A549 (cell line): ENCODE results near the gene DLGAP1. TPM values are rescaled to one million over a fixed set of nuclear protein-coding genes. Genes with fewer than 3 reads are reported as not detected.

Experiments used
- ATAC-seq, 2 experiments: fragments of 200-7000 bp in 1 of 2; fragments of >200 bp in 1 of 2; cut with Nextera tagmentation in 1 of 2; cut with Tn5 transposase in 1 of 2; 3 replicates each; pipeline versions ENCODE4 v1.8.0 to v1.9.1; 2018 to 2020; ENCODE audit warnings: mild to moderate bottlenecking in 1 of 2, moderate library complexity in 1 of 2
- CTCF ChIA-PET: fragments of 300-600 bp; sonication (Branson Sonifier 250); formaldehyde crosslinking; extraction: SDS; loops from one replicate; lab custom pipeline; 2021; ENCODE audit warnings: antibody characterized with exemption, inconsistent platforms; lab: Yijun Ruan, JAX
- POLR2A ChIA-PET: fragments of 350-600 bp; formaldehyde crosslinking; extraction: SDS; loops from one replicate; lab custom pipeline; 2021; ENCODE audit warnings: antibody characterized with exemption, inconsistent platforms; lab: Yijun Ruan, JAX
- DNase-seq, 2 experiments: peaks; one replicate each; pipeline versions ENCODE4 v3.0.0 to v3.0.0-alpha.2; 2011 to 2016; ENCODE audit warnings: low read depth in 1 of 2, low spot score in 1 of 2
- FAIRE-seq: peaks from 2 replicates; lab custom pipeline; 2011; peaks lifted over from hg19 to GRCh38; lab: Jason Lieb, UNC
- H3K27ac ChIP-seq, 2 experiments: fragments of >200 bp; sonication (Bioruptor Twin); formaldehyde crosslinking; 3 replicates each; pipeline ENCODE4 v1.5.1; 2016 to 2017
- H3K4me1 ChIP-seq: fragments of >200 bp; sonication (Bioruptor Twin); formaldehyde crosslinking; 3 replicates; pipeline ENCODE4 v1.6.1; 2016
- H3K4me2 ChIP-seq: fragments of >200 bp; sonication (Bioruptor Twin); formaldehyde crosslinking; 3 replicates; pipeline ENCODE4 v1.6.1; 2016
- H3K4me3 ChIP-seq: fragments of >200 bp; sonication (Bioruptor Twin); formaldehyde crosslinking; 3 replicates; pipeline ENCODE4 v1.5.1; 2016
- H3K9me3 ChIP-seq: fragments of >200 bp; sonication (Bioruptor Twin); formaldehyde crosslinking; 3 replicates; pipeline ENCODE4 v1.6.1; 2016
- CEBPB ChIP-seq, 2 experiments: fragments of >200 bp in 1 of 2; sonication (Bioruptor Twin) in 1 of 2; formaldehyde crosslinking in 1 of 2; IDR thresholded peaks; 2 replicates each; pipeline ENCODE4 v1.6.1; 2012 to 2016
- CHD2 ChIP-seq: fragments of 150-350 bp; IDR thresholded peaks from 2 replicates; pipeline ENCODE4 v1.6.1; 2014; ENCODE audit warnings: low read length; ENCODE audit not compliant: partially characterized antibody
- EHMT2 ChIP-seq: fragments of 200-600 bp; sonication (generic); IDR thresholded peaks from 2 replicates; pipeline ENCODE4 v1.6.1; 2016; ENCODE audit warnings: antibody characterized with exemption, low read depth, mild to moderate bottlenecking, moderate library complexity
- FOSB ChIP-seq: fragments of 250-450 bp; sonication (Bioruptor Pico); IDR thresholded peaks from 2 replicates; pipeline ENCODE4 v1.5.0; 2020; ENCODE audit warnings: mild to moderate bottlenecking, moderate library complexity
- FOSL2 ChIP-seq, 2 experiments: fragments of 450-650 bp in 1 of 2; fragments of >200 bp in 1 of 2; sonication (Bioruptor Twin) in 1 of 2; formaldehyde crosslinking; IDR thresholded peaks; 2 replicates each; pipeline versions ENCODE4 v1.5.0 to v1.6.1; 2016 to 2020; ENCODE audit warnings: mild to moderate bottlenecking in 1 of 2, moderate library complexity in 1 of 2
- FOXS1 ChIP-seq: fragments of 250-450 bp; sonication (Bioruptor Pico); IDR thresholded peaks from 2 replicates; pipeline ENCODE4 v1.5.0; 2020; ENCODE audit warnings: mild to moderate bottlenecking, moderate library complexity
- GATA3 ChIP-seq: IDR thresholded peaks from 2 replicates; pipeline ENCODE4 v1.6.1; 2012; ENCODE audit warnings: borderline replicate concordance
- HDAC2 ChIP-seq: fragments of 200-600 bp; sonication (generic); IDR thresholded peaks from 2 replicates; pipeline ENCODE4 v1.6.1; 2016
- HEYL ChIP-seq: fragments of 250-450 bp; sonication (Bioruptor Pico); IDR thresholded peaks from 2 replicates; pipeline ENCODE4 v1.8.0; 2021; ENCODE audit warnings: mild to moderate bottlenecking, moderate library complexity
- HOXB13 ChIP-seq: fragments of 250-450 bp; sonication (Bioruptor Pico); IDR thresholded peaks from 2 replicates; pipeline ENCODE4 v1.5.0; 2020; ENCODE audit warnings: low read depth, mild to moderate bottlenecking, moderate library complexity
- MAFK ChIP-seq: fragments of 450-650 bp; IDR thresholded peaks from 2 replicates; pipeline ENCODE4 v1.6.1; 2014; ENCODE audit not compliant: partially characterized antibody
- NPAS2 ChIP-seq: fragments of 250-450 bp; sonication (Bioruptor Pico); IDR thresholded peaks from 2 replicates; pipeline ENCODE4 v1.8.0; 2022; ENCODE audit warnings: mild to moderate bottlenecking, moderate library complexity, borderline replicate concordance
- RCOR1 ChIP-seq: fragments of 150-350 bp; IDR thresholded peaks from 2 replicates; pipeline ENCODE4 v1.6.1; 2014; ENCODE audit warnings: antibody characterized with exemption, low read length, low read depth
- SREBF2 ChIP-seq: fragments of 450-650 bp; IDR thresholded peaks from 2 replicates; pipeline ENCODE4 v1.6.1; 2014; ENCODE audit warnings: mild to moderate bottlenecking, moderate library complexity
- TFCP2L1 ChIP-seq: fragments of 250-450 bp; sonication (Bioruptor Pico); IDR thresholded peaks from 2 replicates; pipeline ENCODE4 v1.5.0; 2021; ENCODE audit warnings: mild to moderate bottlenecking
- ZFP36 ChIP-seq: fragments of 450-650 bp; IDR thresholded peaks from 2 replicates; pipeline ENCODE4 v1.6.1; 2014; ENCODE audit warnings: borderline replicate concordance; ENCODE audit not compliant: partially characterized antibody
- ZNF302 ChIP-seq: fragments of 250-450 bp; sonication (Bioruptor Pico); IDR thresholded peaks from 2 replicates; pipeline ENCODE4 v1.9.0; 2021; ENCODE audit warnings: inconsistent platforms, mild to moderate bottlenecking, moderate library complexity
- whole genome bisulfite sequencing: methylation state at CpG from one replicate; pipeline ENCODE4 v1.1.6; 2017; ENCODE audit errors: missing lambda C conversion rate; 5-methylcytosine and 5-hydroxymethylcytosine counted together
- polyA plus RNA-seq, 4 experiments: library from polyadenylated mRNA; depleted of rRNA in 3 of 4; stranded (reverse); fragments of >200 nt; fragmentation: RNase III in 1 of 4; extraction: RNeasy Plus Mini Kit Qiagen cat#74134 plus additional on column Dnase treatment in 1 of 4; gene quantifications; 2 replicates in 3 of 4; 3 replicates in 1 of 4; pipeline ENCODE4 v1.2.3, GENCODE V29; 2011 to 2017
- TF ChIP-seq, protein P1 (sequence below): fragments of >200 bp; sonication (Bioruptor Twin); formaldehyde crosslinking; IDR thresholded peaks from 3 replicates; pipeline ENCODE4 v1.5.1; 2016
- TF ChIP-seq, protein P2 (sequence below): fragments of >200 bp; sonication (Bioruptor Twin); formaldehyde crosslinking; IDR thresholded peaks from 3 replicates; pipeline ENCODE4 v1.6.1; 2016
- TF ChIP-seq, protein P3 (sequence below): IDR thresholded peaks from 2 replicates; pipeline ENCODE4 v1.6.1; 2012
- TF ChIP-seq, protein P4 (sequence below): fragments of 450-650 bp; IDR thresholded peaks from 2 replicates; pipeline ENCODE4 v1.6.1; 2014; ENCODE audit warnings: antibody characterized with exemption
- TF ChIP-seq, protein P5 (sequence below): fragments of 150-350 bp; IDR thresholded peaks from 2 replicates; pipeline ENCODE4 v1.6.1; 2014; ENCODE audit warnings: low read depth, mild to moderate bottlenecking, low read length

Gene DLGAP1
- polyA plus RNA-seq, 2 of the 4 experiments (the other 2 are of a cell fraction) = 0.04 to 0.12 TPM

DNA sequence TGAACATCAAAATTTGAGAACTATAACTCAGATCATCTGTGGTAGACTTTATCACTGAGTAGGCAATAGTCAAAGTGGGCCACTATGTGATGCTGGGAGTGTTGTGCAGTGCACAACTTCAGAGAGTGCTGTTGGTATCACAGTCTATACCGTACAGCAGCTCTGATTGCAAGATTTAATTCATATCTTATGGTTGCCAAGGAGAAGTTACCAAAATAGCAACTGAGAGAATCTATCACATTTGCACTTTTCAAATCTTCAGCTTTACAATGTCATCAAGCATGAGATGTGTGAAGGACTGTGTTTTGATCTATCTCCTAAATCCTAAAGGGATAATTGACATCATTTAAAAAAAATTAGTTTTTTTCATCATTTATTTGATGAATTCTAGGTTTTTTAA lies 216.1 kb downstream of the DLGAP1 start:
- Histone ChIP-seq H3K9me3 (no peaks in the 10 kb centered on the region), H3K27ac (no peak overlapping the region), H3K4me3 (no peak overlapping the region), H3K4me1 (no peaks in the 10 kb centered on the region), H3K4me2 (no peak overlapping the region)
- POLR2A ChIA-PET = no interaction called here
- TF ChIP-seq EHMT2 (no peak), TFCP2L1 (CRISPR knock-in tag) (no peak), MAFK (no peak)
- TF ChIP-seq, protein P1, sequence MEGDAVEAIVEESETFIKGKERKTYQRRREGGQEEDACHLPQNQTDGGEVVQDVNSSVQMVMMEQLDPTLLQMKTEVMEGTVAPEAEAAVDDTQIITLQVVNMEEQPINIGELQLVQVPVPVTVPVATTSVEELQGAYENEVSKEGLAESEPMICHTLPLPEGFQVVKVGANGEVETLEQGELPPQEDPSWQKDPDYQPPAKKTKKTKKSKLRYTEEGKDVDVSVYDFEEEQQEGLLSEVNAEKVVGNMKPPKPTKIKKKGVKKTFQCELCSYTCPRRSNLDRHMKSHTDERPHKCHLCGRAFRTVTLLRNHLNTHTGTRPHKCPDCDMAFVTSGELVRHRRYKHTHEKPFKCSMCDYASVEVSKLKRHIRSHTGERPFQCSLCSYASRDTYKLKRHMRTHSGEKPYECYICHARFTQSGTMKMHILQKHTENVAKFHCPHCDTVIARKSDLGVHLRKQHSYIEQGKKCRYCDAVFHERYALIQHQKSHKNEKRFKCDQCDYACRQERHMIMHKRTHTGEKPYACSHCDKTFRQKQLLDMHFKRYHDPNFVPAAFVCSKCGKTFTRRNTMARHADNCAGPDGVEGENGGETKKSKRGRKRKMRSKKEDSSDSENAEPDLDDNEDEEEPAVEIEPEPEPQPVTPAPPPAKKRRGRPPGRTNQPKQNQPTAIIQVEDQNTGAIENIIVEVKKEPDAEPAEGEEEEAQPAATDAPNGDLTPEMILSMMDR = no peak
- TF ChIP-seq, protein P2, sequence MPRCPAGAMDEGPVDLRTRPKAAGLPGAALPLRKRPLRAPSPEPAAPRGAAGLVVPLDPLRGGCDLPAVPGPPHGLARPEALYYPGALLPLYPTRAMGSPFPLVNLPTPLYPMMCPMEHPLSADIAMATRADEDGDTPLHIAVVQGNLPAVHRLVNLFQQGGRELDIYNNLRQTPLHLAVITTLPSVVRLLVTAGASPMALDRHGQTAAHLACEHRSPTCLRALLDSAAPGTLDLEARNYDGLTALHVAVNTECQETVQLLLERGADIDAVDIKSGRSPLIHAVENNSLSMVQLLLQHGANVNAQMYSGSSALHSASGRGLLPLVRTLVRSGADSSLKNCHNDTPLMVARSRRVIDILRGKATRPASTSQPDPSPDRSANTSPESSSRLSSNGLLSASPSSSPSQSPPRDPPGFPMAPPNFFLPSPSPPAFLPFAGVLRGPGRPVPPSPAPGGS = no peak
- DNase-seq = no peak
- ATAC-seq = no peak
- no peak for FAIRE-seq
- 0% methylated on average over 1 of the region's 1 CpG for WGBS
- CTCF ChIA-PET = no interaction called here

DNA sequence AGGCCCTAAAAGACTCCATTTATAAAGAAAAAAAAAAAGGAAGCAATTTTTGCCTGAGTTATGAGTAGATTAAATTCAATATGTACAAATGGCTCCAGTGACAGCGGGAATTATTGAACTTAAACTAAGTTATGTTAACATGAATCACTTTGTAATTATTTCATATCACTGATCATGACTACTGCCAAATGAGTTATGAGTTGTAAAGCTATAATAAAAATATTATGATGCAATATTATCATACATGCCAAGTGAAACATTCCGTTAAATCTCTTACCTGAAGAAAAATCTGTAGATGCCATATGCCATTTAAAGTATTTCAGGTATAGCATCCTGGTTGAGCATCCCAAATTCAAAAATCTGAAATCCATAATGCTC lies 217.5 kb downstream of the DLGAP1 start:
- Histone ChIP-seq H3K4me1 (no peaks in the 10 kb centered on the region), H3K4me3 (no peak overlapping the region), H3K9me3 (no peaks in the 10 kb centered on the region), H3K27ac (no peak overlapping the region), H3K4me2 (no peak overlapping the region)
- 18% methylated on average over 2 of the region's 2 CpGs for WGBS
- TF ChIP-seq RCOR1 (no peak), CHD2 (no peak), NPAS2 (CRISPR knock-in tag) (no peak)
- TF ChIP-seq, protein P3, sequence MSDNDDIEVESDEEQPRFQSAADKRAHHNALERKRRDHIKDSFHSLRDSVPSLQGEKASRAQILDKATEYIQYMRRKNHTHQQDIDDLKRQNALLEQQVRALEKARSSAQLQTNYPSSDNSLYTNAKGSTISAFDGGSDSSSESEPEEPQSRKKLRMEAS = no peak
- TF ChIP-seq, protein P4, sequence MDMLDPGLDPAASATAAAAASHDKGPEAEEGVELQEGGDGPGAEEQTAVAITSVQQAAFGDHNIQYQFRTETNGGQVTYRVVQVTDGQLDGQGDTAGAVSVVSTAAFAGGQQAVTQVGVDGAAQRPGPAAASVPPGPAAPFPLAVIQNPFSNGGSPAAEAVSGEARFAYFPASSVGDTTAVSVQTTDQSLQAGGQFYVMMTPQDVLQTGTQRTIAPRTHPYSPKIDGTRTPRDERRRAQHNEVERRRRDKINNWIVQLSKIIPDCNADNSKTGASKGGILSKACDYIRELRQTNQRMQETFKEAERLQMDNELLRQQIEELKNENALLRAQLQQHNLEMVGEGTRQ = no peak
- ATAC-seq (no peak), FAIRE-seq (no peak), DNase-seq (no peak)
- ChIA-PET POLR2A (no interaction called here), CTCF (interaction anchor here (0.8 kb wide), 1 partner anchor 9 kb away, joined by 3 read pairs; no protein-coding TSS in a partner anchor)

DNA sequence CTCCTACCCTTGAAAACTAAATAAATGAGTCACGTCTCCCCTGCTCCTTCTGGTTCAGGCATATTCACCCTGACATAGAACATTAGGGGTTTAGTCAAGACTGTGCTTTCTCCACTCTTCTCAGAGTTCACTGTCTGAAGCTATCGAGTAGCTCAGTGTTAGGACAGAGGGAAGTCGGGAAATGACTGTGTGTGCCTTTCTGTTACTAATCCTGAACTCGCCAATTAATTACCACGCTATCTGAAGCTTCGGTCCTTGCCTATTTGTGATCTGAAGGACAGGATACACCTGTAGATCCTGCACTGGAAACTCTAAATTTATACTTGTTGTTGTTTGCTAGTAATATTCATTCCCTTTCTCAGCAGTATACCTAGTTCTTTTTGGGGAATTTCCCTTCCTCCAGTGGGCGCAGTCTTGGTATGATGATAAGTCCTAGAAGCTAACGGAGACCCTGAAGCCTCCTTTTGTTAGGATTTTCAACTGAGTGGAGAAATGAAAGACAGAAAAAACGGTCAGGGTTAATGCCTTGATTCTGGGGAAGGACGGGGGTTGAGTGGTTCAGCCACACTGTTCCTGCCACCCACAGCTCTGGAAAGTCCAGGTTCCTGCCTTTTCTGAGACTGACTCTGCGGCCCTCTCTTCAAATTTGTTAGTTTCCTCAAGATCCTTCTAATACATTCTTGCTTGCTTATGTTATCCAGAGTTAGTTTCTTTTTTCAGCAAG lies 218.0 kb downstream of the DLGAP1 start:
- ATAC-seq (no peak), DNase-seq (no peak), FAIRE-seq (no peak)
- 10% methylated on average over 11 of the region's 11 CpGs for WGBS
- H3K4me1 ChIP-seq = no peaks in the 10 kb centered on the region
- H3K4me3 ChIP-seq = no peak overlapping the region
- ChIA-PET CTCF (interaction anchor here (0.8 kb wide), 1 partner anchor 9 kb away, joined by 3 read pairs; no protein-coding TSS in a partner anchor), POLR2A (no interaction called here)
- TF ChIP-seq ZFP36 = no peak
- TF ChIP-seq, protein P5, sequence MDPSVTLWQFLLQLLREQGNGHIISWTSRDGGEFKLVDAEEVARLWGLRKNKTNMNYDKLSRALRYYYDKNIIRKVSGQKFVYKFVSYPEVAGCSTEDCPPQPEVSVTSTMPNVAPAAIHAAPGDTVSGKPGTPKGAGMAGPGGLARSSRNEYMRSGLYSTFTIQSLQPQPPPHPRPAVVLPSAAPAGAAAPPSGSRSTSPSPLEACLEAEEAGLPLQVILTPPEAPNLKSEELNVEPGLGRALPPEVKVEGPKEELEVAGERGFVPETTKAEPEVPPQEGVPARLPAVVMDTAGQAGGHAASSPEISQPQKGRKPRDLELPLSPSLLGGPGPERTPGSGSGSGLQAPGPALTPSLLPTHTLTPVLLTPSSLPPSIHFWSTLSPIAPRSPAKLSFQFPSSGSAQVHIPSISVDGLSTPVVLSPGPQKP = no peak
- TF ChIP-seq GATA3 = no peak
- TF ChIP-seq HEYL (CRISPR knock-in tag) = no peak
- TF ChIP-seq FOSL2 (IDR thresholded peaks at IDR 0.05) = no peak
- TF ChIP-seq FOSL2 (CRISPR knock-in tag; IDR thresholded peaks at IDR 0.05) = no peak
- no peak for TF ChIP-seq FOSB (CRISPR knock-in tag)
- no peak for TF ChIP-seq CEBPB (IDR thresholded peaks at IDR 0.05)
- TF ChIP-seq ZNF302 (CRISPR knock-in tag) = no peak
- TF ChIP-seq HOXB13 = no peak
- no peak for TF ChIP-seq SREBF2
- TF ChIP-seq TFCP2L1 (CRISPR knock-in tag) = no peak
- no peak for TF ChIP-seq HDAC2
- TF ChIP-seq, protein P4 = no peak
- no peak for TF ChIP-seq FOXS1 (CRISPR knock-in tag)
- H3K4me2 ChIP-seq = no peak overlapping the region
- no peak overlapping the region for H3K27ac ChIP-seq
- no peaks in the 10 kb centered on the region for H3K9me3 ChIP-seq
